Activated CD4-positive, alpha-beta T cell treated with anti-CD3 and anti-CD28 coated beads, Interleukin-2, amount 10 ng/mL, durations not matched to agents 7 days and 5 days (primary cell): ENCODE data around the gene EFHC2. TPM values are rescaled to one million over a fixed set of nuclear protein-coding genes. Genes with fewer than 3 reads are reported as not detected.
A peak's percentile ranks its signal among the peaks of the same experiment; 100 is the strongest.

Source experiments
- CTCF ChIA-PET: fragments of 350-600 bp; sonication (Branson Sonifier 250); formaldehyde crosslinking; loops from one replicate; lab custom pipeline; 2021; ENCODE audit warnings: antibody characterized with exemption; lab: Charles Lee
- POLR2A ChIA-PET: fragments of 350-600 bp; sonication (Branson Sonifier 250); formaldehyde crosslinking; loops from one replicate; lab custom pipeline; 2021; ENCODE audit warnings: antibody characterized with exemption; lab: Charles Lee
- DNase-seq: peaks from one replicate; pipeline ENCODE4 v3.0.0-alpha.2; 2020
- H3K27ac Mint-ChIP-seq: one replicate; pipeline ENCODE4 v1.8.0; 2021; ENCODE audit warnings: mild to moderate bottlenecking, moderate library complexity, mixed read lengths
- H3K27me3 Mint-ChIP-seq: one replicate; pipeline ENCODE4 v1.8.0; 2021; ENCODE audit warnings: mixed read lengths
- H3K36me3 Mint-ChIP-seq: one replicate; pipeline ENCODE4 v1.8.0; 2021; ENCODE audit warnings: low read depth, mixed read lengths
- H3K4me1 Mint-ChIP-seq: one replicate; pipeline ENCODE4 v1.8.0; 2021; ENCODE audit warnings: mixed read lengths
- H3K4me3 Mint-ChIP-seq: one replicate; pipeline ENCODE4 v1.8.0; 2021; ENCODE audit warnings: mild to moderate bottlenecking, moderate library complexity, mixed read lengths
- H3K9me3 Mint-ChIP-seq: one replicate; pipeline ENCODE4 v1.8.0; 2021; ENCODE audit warnings: mixed read lengths
- total RNA-seq, 2 experiments: library from RNA; stranded (reverse); gene quantifications; one replicate each; pipeline ENCODE4 v1.2.3, GENCODE V29; 2021

The EFHC2 gene
- total RNA-seq, 2 experiments from 2014 or later: 2.2 to 2.3 TPM

DNA sequence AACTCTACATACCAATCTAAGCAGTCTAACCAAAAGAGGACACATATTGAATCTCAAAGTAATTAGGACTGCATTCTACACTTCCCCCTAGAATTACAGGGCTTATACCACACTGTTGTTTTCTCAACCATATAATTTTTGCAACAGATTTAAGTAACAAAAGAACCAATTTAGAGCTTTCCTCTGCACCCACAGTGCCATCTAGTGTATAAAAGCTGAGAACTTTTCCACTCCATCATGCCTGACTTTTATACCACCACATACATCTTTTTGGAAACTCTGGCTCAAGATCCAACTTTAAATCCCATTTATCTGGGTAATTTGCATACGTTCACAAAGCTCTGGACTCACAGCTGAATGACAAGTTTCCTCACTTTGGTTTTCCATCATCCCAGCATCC, 99.5 kb downstream of the EFHC2 start:
- peaks cover 29% of the 10 kb centered on the region for H3K4me1 Mint-ChIP-seq
- no peaks in the 10 kb centered on the region for H3K27me3 Mint-ChIP-seq
- H3K27ac Mint-ChIP-seq: peak overlapping the region; percentile 2
- H3K9me3 Mint-ChIP-seq: no peaks in the 10 kb centered on the region
- H3K36me3 Mint-ChIP-seq: no peaks in the 10 kb centered on the region
- no peak overlapping the region for H3K4me3 Mint-ChIP-seq
- peak; percentile 27 for DNase-seq
- CTCF ChIA-PET: interaction anchor here (0.7 to 1.2 kb wide), 2 partner anchors 35 to 285 kb away, joined by 3 read pairs; no protein-coding TSS in a partner anchor
- POLR2A ChIA-PET: no interaction called here

- no peaks in the 10 kb centered on the region for H3K36me3 Mint-ChIP-seq
- H3K27ac Mint-ChIP-seq: no peak overlapping the region
- peaks cover 3% of the 10 kb centered on the region for H3K27me3 Mint-ChIP-seq
- CTCF ChIA-PET: no interaction called here
- peaks cover 29% of the 10 kb centered on the region for H3K4me1 Mint-ChIP-seq
- DNase-seq: no peak
- POLR2A ChIA-PET: no interaction called here
- H3K9me3 Mint-ChIP-seq: peaks cover 5% of the 10 kb centered on the region
- H3K4me3 Mint-ChIP-seq: no peak overlapping the region
These were observed 101.9 kb downstream of the EFHC2 start for GRCh38 chrX:44241546-44241945.

GRCh38 chrX:44240036-44240435, 103.4 kb downstream of the EFHC2 start:
- ChIA-PET CTCF (no interaction called here), POLR2A (no interaction called here)

GRCh38 chrX:44239036-44239435, 104.4 kb downstream of the EFHC2 start:
- Mint-ChIP-seq H3K27me3 (peaks cover 3% of the 10 kb centered on the region), H3K4me3 (no peak overlapping the region), H3K4me1 (peaks cover 10% of the 10 kb centered on the region), H3K27ac (no peak overlapping the region), H3K9me3 (peaks cover 5% of the 10 kb centered on the region), H3K36me3 (no peaks in the 10 kb centered on the region)
- CTCF ChIA-PET: no interaction called here
- DNase-seq: no peak
- POLR2A ChIA-PET: no interaction called here

More at GRCh38 chrX:44240036-44240435, 103.4 kb downstream of the EFHC2 start:
- no peak for DNase-seq
- no peak overlapping the region for H3K27ac Mint-ChIP-seq
- H3K4me1 Mint-ChIP-seq: peaks cover 20% of the 10 kb centered on the region
- H3K36me3 Mint-ChIP-seq: no peaks in the 10 kb centered on the region
- H3K27me3 Mint-ChIP-seq: peaks cover 3% of the 10 kb centered on the region
- H3K9me3 Mint-ChIP-seq: peaks cover 5% of the 10 kb centered on the region
- H3K4me3 Mint-ChIP-seq: no peak overlapping the region

DNA sequence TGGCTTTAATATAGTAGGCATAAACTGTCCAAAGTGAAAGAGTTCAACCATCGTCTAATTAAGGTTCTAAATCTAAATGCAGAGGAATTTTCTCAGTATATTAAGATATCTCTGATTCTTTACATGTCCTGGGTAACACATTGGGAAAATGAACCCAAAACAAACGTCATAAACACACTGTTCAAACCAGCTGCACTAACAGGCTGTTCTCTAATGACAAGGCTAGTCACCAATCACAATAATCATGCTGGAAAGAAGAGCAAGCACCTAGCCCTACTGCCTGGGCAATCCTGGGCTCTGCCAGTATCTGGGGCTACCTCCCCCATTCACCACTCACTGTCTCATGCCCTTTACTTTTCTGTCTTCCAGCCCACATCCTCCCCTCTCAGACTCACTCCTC, 107.9 kb downstream of the EFHC2 start:
- ChIA-PET POLR2A (no interaction called here), CTCF (interaction anchor here (0.6 kb wide), 1 partner anchor 284 kb away, joined by 3 read pairs; no protein-coding TSS in a partner anchor)
- H3K4me1 Mint-ChIP-seq: peaks cover 4% of the 10 kb centered on the region
- peaks cover 3% of the 10 kb centered on the region for H3K27me3 Mint-ChIP-seq
- peaks cover 5% of the 10 kb centered on the region for H3K9me3 Mint-ChIP-seq
- H3K36me3 Mint-ChIP-seq: no peaks in the 10 kb centered on the region
- H3K27ac Mint-ChIP-seq: no peak overlapping the region
- DNase-seq: no peak
- H3K4me3 Mint-ChIP-seq: no peak overlapping the region

DNA sequence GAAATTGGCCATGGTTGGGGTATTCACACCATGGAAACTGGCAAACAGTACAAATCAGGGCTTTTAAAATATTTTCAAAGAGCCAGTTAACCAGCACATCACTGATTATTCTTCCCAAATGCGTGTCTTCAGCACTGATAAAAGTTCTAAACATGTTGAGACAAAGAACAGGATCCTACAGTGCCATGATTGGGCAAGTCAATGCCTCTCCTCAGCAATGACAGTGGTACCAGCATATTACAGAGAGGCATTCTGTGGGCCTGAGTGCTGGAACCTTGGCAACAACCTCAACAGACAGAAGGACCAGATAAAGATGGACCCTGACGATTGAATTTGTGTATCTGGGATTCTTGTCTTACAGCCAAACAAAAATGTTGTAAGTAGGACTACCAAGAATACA, 108.9 kb downstream of the EFHC2 start:
- H3K4me3 Mint-ChIP-seq: no peak overlapping the region
- POLR2A ChIA-PET: no interaction called here
- H3K9me3 Mint-ChIP-seq: peaks cover 5% of the 10 kb centered on the region
- H3K4me1 Mint-ChIP-seq: peaks cover 4% of the 10 kb centered on the region
- H3K27me3 Mint-ChIP-seq: peaks cover 3% of the 10 kb centered on the region
- H3K27ac Mint-ChIP-seq: no peak overlapping the region
- CTCF ChIA-PET: no interaction called here
- no peak for DNase-seq
- H3K36me3 Mint-ChIP-seq: no peaks in the 10 kb centered on the region

GRCh38 chrX:44234116-44234515, 109.4 kb downstream of the EFHC2 start:
- H3K36me3 Mint-ChIP-seq: no peaks in the 10 kb centered on the region
- H3K27me3 Mint-ChIP-seq: peaks cover 3% of the 10 kb centered on the region
- no peak overlapping the region for H3K27ac Mint-ChIP-seq
- CTCF ChIA-PET: no interaction called here
- no peak for DNase-seq
- peaks cover 5% of the 10 kb centered on the region for H3K9me3 Mint-ChIP-seq
- POLR2A ChIA-PET: no interaction called here
- no peak overlapping the region for H3K4me3 Mint-ChIP-seq
- H3K4me1 Mint-ChIP-seq: peaks cover 4% of the 10 kb centered on the region

GRCh38 chrX:44232081-44232480, 111.4 kb downstream of the EFHC2 start:
- ChIA-PET CTCF (no interaction called here), POLR2A (no interaction called here)
- no peaks in the 10 kb centered on the region for H3K27me3 Mint-ChIP-seq
- H3K36me3 Mint-ChIP-seq: no peaks in the 10 kb centered on the region
- H3K4me3 Mint-ChIP-seq: no peak overlapping the region
- no peak overlapping the region for H3K27ac Mint-ChIP-seq
- peaks cover 10% of the 10 kb centered on the region for H3K4me1 Mint-ChIP-seq
- H3K9me3 Mint-ChIP-seq: no peaks in the 10 kb centered on the region
- no peak for DNase-seq

DNA sequence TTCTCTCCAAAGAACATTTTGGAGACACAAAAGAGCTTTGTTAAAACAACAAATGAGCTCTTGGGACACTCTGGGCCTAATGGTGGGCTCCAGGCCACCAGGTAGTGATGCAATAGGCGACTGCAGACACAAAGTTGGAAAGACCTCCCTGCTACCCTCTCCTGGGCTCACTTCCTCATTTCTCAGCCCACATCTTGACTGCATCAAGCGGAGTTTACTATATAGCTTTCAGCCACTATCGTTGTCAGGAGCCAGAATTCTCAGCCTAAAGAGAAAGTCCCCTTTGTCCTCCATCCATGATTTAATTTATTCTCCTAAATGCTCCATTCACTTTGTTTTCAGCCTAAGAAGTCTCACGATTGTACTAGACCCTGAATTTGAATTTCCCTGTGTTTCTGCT, 114.9 kb downstream of the EFHC2 start:
- POLR2A ChIA-PET: no interaction called here

GRCh38 chrX:44227991-44228390, 115.5 kb downstream of the EFHC2 start:
- POLR2A ChIA-PET: interaction anchor here (0.6 kb wide), 1 partner anchor 657 kb away, joined by 4 read pairs; no protein-coding TSS in a partner anchor
- Mint-ChIP-seq H3K4me3 (no peak overlapping the region), H3K9me3 (no peaks in the 10 kb centered on the region), H3K4me1 (peaks cover 6% of the 10 kb centered on the region), H3K27ac (peak overlapping the region; percentile 80), H3K27me3 (no peaks in the 10 kb centered on the region), H3K36me3 (no peaks in the 10 kb centered on the region)
- CTCF ChIA-PET: no interaction called here
- no peak for DNase-seq

More for the DNA sequence above, 114.9 kb downstream of the EFHC2 start:
- H3K4me1 Mint-ChIP-seq: peaks cover 6% of the 10 kb centered on the region
- H3K27ac Mint-ChIP-seq: no peak overlapping the region
- H3K9me3 Mint-ChIP-seq: no peaks in the 10 kb centered on the region
- no peak overlapping the region for H3K4me3 Mint-ChIP-seq
- no peaks in the 10 kb centered on the region for H3K36me3 Mint-ChIP-seq
- CTCF ChIA-PET: no interaction called here
- no peaks in the 10 kb centered on the region for H3K27me3 Mint-ChIP-seq
- no peak for DNase-seq

DNA sequence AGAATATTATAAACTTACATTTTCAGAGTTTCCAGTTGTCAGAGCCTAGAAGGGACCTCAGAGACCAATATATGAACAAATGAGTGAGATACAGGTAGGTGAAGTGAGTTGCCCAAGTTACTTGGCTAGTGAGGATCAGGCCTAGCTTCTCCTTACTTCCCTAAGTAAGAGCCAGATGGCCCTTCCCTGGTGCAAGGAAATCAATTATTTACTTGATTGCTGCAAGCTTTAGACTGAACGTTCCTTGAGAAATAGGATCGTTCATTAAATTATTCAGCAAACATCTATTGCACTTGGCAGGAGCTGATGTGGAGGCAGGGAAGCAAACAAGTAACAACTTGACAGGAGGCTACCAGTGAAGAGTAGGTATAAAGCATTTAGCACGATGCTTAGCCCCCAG, 117.8 kb downstream of the EFHC2 start:
- Mint-ChIP-seq H3K4me1 (peaks cover 6% of the 10 kb centered on the region), H3K36me3 (no peaks in the 10 kb centered on the region), H3K27ac (no peak overlapping the region), H3K4me3 (no peak overlapping the region), H3K9me3 (no peaks in the 10 kb centered on the region), H3K27me3 (no peaks in the 10 kb centered on the region)
- ChIA-PET POLR2A (no interaction called here), CTCF (no interaction called here)
- DNase-seq: no peak

- peaks cover 6% of the 10 kb centered on the region for H3K4me1 Mint-ChIP-seq
- no peak overlapping the region for H3K27ac Mint-ChIP-seq
- H3K36me3 Mint-ChIP-seq: no peaks in the 10 kb centered on the region
- DNase-seq: no peak
- CTCF ChIA-PET: no interaction called here
- no peaks in the 10 kb centered on the region for H3K9me3 Mint-ChIP-seq
- POLR2A ChIA-PET: no interaction called here
- no peaks in the 10 kb centered on the region for H3K27me3 Mint-ChIP-seq
- H3K4me3 Mint-ChIP-seq: no peak overlapping the region
These were observed 118.7 kb downstream of the EFHC2 start for GRCh38 chrX:44224760-44225159.

DNA sequence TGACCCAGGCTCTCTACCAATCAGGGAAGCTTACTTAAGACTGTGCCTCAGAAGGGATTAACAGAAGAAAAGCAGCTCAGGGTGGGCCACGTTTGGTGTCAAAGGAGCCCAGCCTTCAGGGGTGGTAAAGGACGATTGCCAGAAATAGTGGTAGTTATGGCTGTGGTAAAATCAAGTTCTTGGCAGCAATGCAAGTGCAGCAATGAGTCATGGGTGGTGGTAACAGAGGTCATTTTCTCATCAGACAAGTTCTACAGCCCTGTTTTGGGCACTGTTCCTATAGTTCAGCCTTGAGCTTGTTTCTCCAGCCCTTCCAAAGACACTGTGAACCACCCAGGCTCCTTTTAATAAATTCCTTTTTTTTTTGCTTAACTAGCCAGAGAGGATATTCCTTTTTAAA, 120.3 kb downstream of the EFHC2 start:
- DNase-seq: no peak
- Mint-ChIP-seq H3K9me3 (no peaks in the 10 kb centered on the region), H3K27me3 (no peaks in the 10 kb centered on the region), H3K4me3 (no peak overlapping the region), H3K36me3 (no peaks in the 10 kb centered on the region), H3K27ac (no peak overlapping the region), H3K4me1 (peaks cover 5% of the 10 kb centered on the region)
- CTCF ChIA-PET: interaction anchor here (0.9 kb wide), 1 partner anchor 28 kb away, joined by 3 read pairs; no protein-coding TSS in a partner anchor
- POLR2A ChIA-PET: no interaction called here

DNA sequence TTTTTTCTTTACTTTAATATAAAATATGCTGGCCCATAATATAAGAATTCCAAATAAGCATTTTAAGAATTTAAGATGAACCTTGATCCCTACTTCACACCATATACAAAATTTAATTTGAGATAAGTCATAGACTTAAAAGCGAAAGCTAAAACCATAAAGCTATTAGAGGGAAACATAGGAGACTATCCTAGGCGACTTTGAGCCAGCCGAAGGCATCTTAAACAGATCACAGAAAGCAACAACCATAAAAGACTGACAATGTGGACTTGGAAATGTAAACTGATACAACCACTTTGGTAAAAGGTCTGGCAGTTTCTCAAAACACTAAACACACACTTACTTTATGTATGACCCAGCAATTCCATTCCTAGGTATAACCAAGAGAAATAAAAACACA, 125.0 kb downstream of the EFHC2 start:
- Mint-ChIP-seq H3K27ac (no peak overlapping the region), H3K4me3 (no peak overlapping the region), H3K27me3 (no peaks in the 10 kb centered on the region), H3K4me1 (no peaks in the 10 kb centered on the region), H3K36me3 (no peaks in the 10 kb centered on the region), H3K9me3 (no peaks in the 10 kb centered on the region)
- CTCF ChIA-PET: no interaction called here
- no peak for DNase-seq
- POLR2A ChIA-PET: no interaction called here
